Heart right ventricle (tissue), 16 donors: ENCODE results near the gene ADCY5. TPM values are rescaled to one million over a fixed set of nuclear protein-coding genes. Genes with fewer than 3 reads are reported as not detected.
A peak's percentile ranks its signal among the peaks of the same experiment; 100 is the strongest.

Experiments used
- ATAC-seq, 8 donors: fragments of 200-7000 bp; cut with Tn5 transposase; one replicate each; pipeline ENCODE4 v1.9.1; 2020; ENCODE audit warnings: mild to moderate bottlenecking in 8 of 8, moderate library complexity in 8 of 8, moderate number of reproducible peaks in 1 of 8
- DNase-seq, 2 donors: peaks; one replicate each; pipeline ENCODE4 v3.0.0-alpha.2; 2020
- H3K27ac ChIP-seq, 10 donors: fragments of 200-600 bp; sonication (generic) in 2 of 10; one replicate each; pipeline versions ENCODE4 v1.5.0 to v1.8.0; 2020 to 2022; ENCODE audit warnings: mild to moderate bottlenecking in 3 of 10
- H3K27me3 ChIP-seq, 7 donors: fragments of 200-600 bp; one replicate each; pipeline ENCODE4 v1.8.0; 2021 to 2022; ENCODE audit warnings: mild to moderate bottlenecking in 2 of 7
- H3K36me3 ChIP-seq, 9 donors: fragments of 200-600 bp; sonication (generic) in 1 of 9; one replicate each; pipeline versions ENCODE4 v1.5.0 to v1.8.0; 2020 to 2022; ENCODE audit warnings: mild to moderate bottlenecking in 2 of 9
- H3K4me1 ChIP-seq, 9 donors: fragments of 200-600 bp; sonication (generic) in 1 of 9; one replicate each; pipeline versions ENCODE4 v1.5.0 to v1.8.0; 2020 to 2022; ENCODE audit warnings: mild to moderate bottlenecking in 4 of 9
- H3K4me3 ChIP-seq, 10 donors: fragments of 200-600 bp; sonication (generic) in 2 of 10; one replicate each; pipeline versions ENCODE4 v1.5.0 to v1.8.0; 2020 to 2022; ENCODE audit warnings: mild to moderate bottlenecking in 7 of 10, moderate library complexity in 2 of 10
- H3K9me3 ChIP-seq, 11 donors: fragments of 200-600 bp in 10 of 11; sonication (generic) in 2 of 11; one replicate each; pipeline versions ENCODE4 v1.5.0 to v1.8.0; 2013 to 2022; ENCODE audit warnings: mild to moderate bottlenecking in 2 of 11, control low read depth in 1 of 11, moderate library complexity in 1 of 11
- CTCF ChIP-seq, 9 donors: fragments of 200-600 bp; sonication (generic) in 2 of 9; IDR thresholded peaks; one replicate each; pipeline versions ENCODE4 v1.5.0 to v1.8.0; 2021 to 2022; ENCODE audit warnings: antibody characterized with exemption in 9 of 9, mild to moderate bottlenecking in 5 of 9, moderate library complexity in 1 of 9
- WGBS, 2 donors: extraction: QIAGEN DNeasy Blood & Tissue Kit; methylation state at CpG; one replicate each; pipeline ENCODE4 v1.1.7; 2013; ENCODE audit warnings: inconsistent platforms in 1 of 2; 5-methylcytosine and 5-hydroxymethylcytosine counted together
- intact Hi-C, 10 donors: fragments of 100-400 bp; cut with DNase I; formaldehyde crosslinking; loops; one replicate each; pipeline versions ENCODE4 v1.11.1 to v1.14.2; 2022
- polyA plus RNA-seq, 2 donors: library from polyadenylated mRNA; stranded (reverse); fragments of 200-250 nt; gene quantifications; one replicate each; pipeline ENCODE4 v1.2.3, GENCODE V29; 2013
- total RNA-seq, 10 donors: library from RNA; stranded (reverse); fragmentation: NEBNext Ultra II Directional in 3 of 10; extraction: Animal tissue kit (Norgen Biotek cat#: 25700) in 3 of 10; gene quantifications; one replicate each; pipeline versions ENCODE4 v1.2.1 to v1.2.4, GENCODE V29; 2021 to 2023
- donor health status: Arrhythmogenic right ventricular cardiomyopathy.
- donor health status: ischemic (EF 13 %, LVEDD 7.1; RV severe dilation, severe dysfunction).
- donor health status: healthy with polysubstance abuse.
- donor health status: DM: no; HTN: yes; CAD: no.
- donor health status: DM: no; HTN: no; CAD: no.
- donor health status: ischemic (EF 25% LVEDD 6.9; RV normal size, moderate dysfunction).
- donor health status: ischemic (EF 25% LVEDD 5.7; RV mildly dilated, moderate dysfunction).
- donor health status: healthy.
- donor health status: DM: yes; HTN: yes; CAD: no.
- donor health status: Ischemic cardiomyopathy.
- donor health status: ischemic (EF 35%, LVEDD 5.7; RV mildly dilated, moderate dysfunction).
- donor health status: nonischemic (EF 11% LVEDD 7.7; RV severe dilation, severe dysfunction).
- donor health status: DM: yes; HTN: yes; CAD: no.
- donor health status: PGD.
- donor health status: ischemic (EF 29% LVEDD 5.4; RV normal size, mild dysfunction).
- donor health status: nonischemic (EF 23%, LVEDD 6.1; RV moderate dilation, normal function).

ADCY5 gene
- total and polyA plus RNA-seq, 12 donors, result 37.2 to 245 (median 198) TPM

- intact Hi-C loops, result no loop called here
- ATAC-seq (no peak), DNase-seq (no peak)
- 74 to 78% methylated on average over 4 of the region's 4 CpGs for WGBS, 2 donors
- Histone ChIP-seq H3K9me3 (no peaks in the 10 kb centered on the region), H3K36me3 (no peaks in the 10 kb centered on the region), H3K27me3 (peaks cover 0 to 6% (median 0%) of the 10 kb centered on the region in 7 donors), H3K27ac (no peak overlapping the region), H3K4me1 (peaks cover 0 to 5% (median 0%) of the 10 kb centered on the region in 9 donors), H3K4me3 (no peak overlapping the region)
- no peak for TF ChIP-seq CTCF (IDR thresholded peaks at IDR 0.05)
Observed at GRCh38 chr3:123480428-123480827, 31.5 kb upstream of the ADCY5 start.

GRCh38 chr3:123479891-123480290 lies 31.0 kb upstream of the ADCY5 start:
- no peak for TF ChIP-seq CTCF (IDR thresholded peaks at IDR 0.05)
- H3K27ac ChIP-seq, result no peak overlapping the region
- H3K9me3 ChIP-seq, result no peaks in the 10 kb centered on the region
- H3K27me3 ChIP-seq, result peaks cover 0 to 6% (median 0%) of the 10 kb centered on the region in 7 donors
- no peak for ATAC-seq
- no peaks in the 10 kb centered on the region for H3K36me3 ChIP-seq
- intact Hi-C loops, result no loop called here
- peaks cover 0 to 5% (median 0%) of the 10 kb centered on the region in 9 donors for H3K4me1 ChIP-seq
- H3K4me3 ChIP-seq, result no peak overlapping the region
- WGBS, 2 donors, result 94 to 95% methylated on average over 10 of the region's 10 CpGs
- DNase-seq, result no peak

- intact Hi-C loops, result no loop called here
- ATAC-seq (peak in 1 of 8 donors; percentile 11), DNase-seq (no peak)
- H3K9me3 ChIP-seq, result no peaks in the 10 kb centered on the region
- peaks cover 0 to 6% (median 0%) of the 10 kb centered on the region in 7 donors for H3K27me3 ChIP-seq
- peaks cover 0 to 5% (median 0%) of the 10 kb centered on the region in 9 donors for H3K4me1 ChIP-seq
- 34 to 54% methylated on average over 2 of the region's 2 CpGs for WGBS, 2 donors
- TF ChIP-seq CTCF (IDR thresholded peaks at IDR 0.05), result no peak
- no peak overlapping the region for H3K27ac ChIP-seq
- H3K4me3 ChIP-seq, result no peak overlapping the region
- H3K36me3 ChIP-seq, result no peaks in the 10 kb centered on the region
Observed at GRCh38 chr3:123478314-123478713, 29.4 kb upstream of the ADCY5 start.

GRCh38 chr3:123476967-123477750 lies 28.3 kb upstream of the ADCY5 start:
- WGBS, 2 donors, result 71 to 79% methylated on average over 15 of the region's 15 CpGs
- peaks cover 0 to 6% (median 0%) of the 10 kb centered on the region in 7 donors for H3K27me3 ChIP-seq
- no peak for TF ChIP-seq CTCF (IDR thresholded peaks at IDR 0.05)
- ATAC-seq, result peak in 2 of 8 donors; percentile 24 to 43
- no peak for DNase-seq
- H3K4me1 ChIP-seq, result peaks cover 0 to 4% (median 0%) of the 10 kb centered on the region in 9 donors
- no peak overlapping the region for H3K27ac ChIP-seq
- no peaks in the 10 kb centered on the region for H3K9me3 ChIP-seq
- intact Hi-C loops, result no loop called here
- H3K4me3 ChIP-seq, result no peak overlapping the region
- H3K36me3 ChIP-seq, result no peaks in the 10 kb centered on the region
